Stomach (tissue), 9 donors: ENCODE data around the gene CLUH. TPM values are rescaled to one million over a fixed set of nuclear protein-coding genes. Genes with fewer than 3 reads are reported as not detected.

Experiments
- DNase-seq, 2 donors: peaks; one replicate each; pipeline versions ENCODE4 v3.0.0 to v3.0.0-alpha.2; 2013 to 2019
- H3K27ac ChIP-seq, 5 donors: fragments of 200-600 bp in 4 of 5; sonication (generic) in 4 of 5; one replicate each; pipeline ENCODE4 v1.5.1; 2013 to 2019; ENCODE audit warnings: mild to moderate bottlenecking in 1 of 5, moderate library complexity in 1 of 5
- H3K27me3 ChIP-seq, 3 donors: fragments of 200-600 bp; sonication (generic); one replicate each; pipeline ENCODE4 v1.5.1; 2017 to 2019; ENCODE audit warnings: mixed run types in 1 of 3
- H3K36me3 ChIP-seq, 4 donors: fragments of 200-600 bp; sonication (generic); 1 replicate in 3 of 4; 2 replicates in 1 of 4; pipeline ENCODE4 v1.5.1; 2016 to 2019
- H3K4me1 ChIP-seq, 4 donors: fragments of 200-600 bp; sonication (generic); one replicate each; pipeline ENCODE4 v1.5.1; 2016 to 2019
- H3K4me3 ChIP-seq, 4 donors: fragments of 200-600 bp; sonication (generic) in 3 of 4; one replicate each; pipeline ENCODE4 v1.5.1; 2016 to 2019; ENCODE audit warnings: mild to moderate bottlenecking in 1 of 4
- H3K9me3 ChIP-seq, 4 donors: fragments of 200-600 bp; sonication (generic); one replicate each; pipeline ENCODE4 v1.5.1; 2016 to 2019
- CTCF ChIP-seq, 7 experiments: fragments of 450-650 bp in 4 of 7; fragments of 200-600 bp in 3 of 7; sonication (generic) in 3 of 7; IDR thresholded peaks; one replicate each; pipeline ENCODE4 v1.5.1; 2016 to 2019; ENCODE audit warnings: antibody characterized with exemption in 7 of 7, control low read depth in 2 of 7, mild to moderate bottlenecking in 1 of 7
- EP300 ChIP-seq: sonication (generic); formaldehyde crosslinking; IDR thresholded peaks from one replicate; pipeline ENCODE4 v1.6.1; 2017; ENCODE audit warnings: antibody characterized with exemption
- POLR2A ChIP-seq, 4 donors: fragments of 450-650 bp; IDR thresholded peaks; one replicate each; pipeline ENCODE4 v1.6.1; 2016; ENCODE audit warnings: antibody characterized with exemption in 4 of 4, control low read depth in 2 of 4, mild to moderate bottlenecking in 1 of 4, moderate library complexity in 1 of 4
- POLR2AphosphoS5 ChIP-seq, 3 donors: sonication (generic); formaldehyde crosslinking; IDR thresholded peaks; one replicate each; pipeline ENCODE4 v1.6.1; 2016; ENCODE audit warnings: antibody characterized with exemption in 3 of 3
- WGBS, 5 donors: extraction: QIAGEN DNeasy Blood & Tissue Kit in 3 of 5; methylation state at CpG; one replicate each; pipeline versions ENCODE4 v1.1.5 to v1.1.7; 2013 to 2018; 5-methylcytosine and 5-hydroxymethylcytosine counted together
- intact Hi-C: fragments of 100-400 bp; cut with DNase I; formaldehyde crosslinking; loops from one replicate; pipeline ENCODE4 v1.15.1; 2023; ENCODE audit warnings: low total_unique reads
- polyA plus RNA-seq, 3 donors: library from polyadenylated mRNA; stranded (reverse); fragments of 200-250 nt; gene quantifications; one replicate each; pipeline ENCODE4 v1.2.3, GENCODE V29; 2013
- total RNA-seq, 5 donors: library from RNA; depleted of rRNA; stranded (reverse); fragments of >200 nt; gene quantifications; one replicate each; pipeline versions ENCODE4 v1.1.0 to v1.2.3, GENCODE V29; 2014 to 2016
- donor health status: healthy with polysubstance abuse.
- donor health status: Bipolar disorder and iron deficiency.
- donor health status: healthy.

CLUH gene
- total and polyA plus RNA-seq, 8 donors = 17.6 to 417 (median 45.6) TPM

DNA sequence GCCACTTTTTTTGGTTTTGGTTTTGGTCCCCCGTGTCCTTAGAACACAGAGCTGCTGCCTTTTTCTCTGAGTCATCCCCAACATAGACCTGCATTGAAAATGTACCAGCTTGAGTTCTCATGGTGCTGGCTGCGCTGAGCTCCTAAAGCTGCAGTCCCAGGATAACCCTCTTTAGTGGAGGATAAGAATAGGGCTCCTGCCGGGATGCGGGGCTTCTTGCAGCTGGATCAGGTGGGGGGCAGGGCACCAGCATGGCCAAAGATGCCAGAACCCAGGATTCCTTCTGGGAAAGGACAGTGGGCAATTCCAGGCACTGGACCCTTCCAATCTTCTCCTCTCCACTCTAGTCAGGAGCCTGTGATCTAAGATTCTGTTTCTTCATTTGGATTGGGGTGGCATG, 8.3 kb upstream of the CLUH start:
- H3K27me3 ChIP-seq = peaks cover 0 to 37% (median 24%) of the 10 kb centered on the region in 3 donors
- H3K36me3 ChIP-seq = no peaks in the 10 kb centered on the region
- no peak for DNase-seq
- H3K4me3 ChIP-seq = no peak overlapping the region
- no peaks in the 10 kb centered on the region for H3K9me3 ChIP-seq
- H3K4me1 ChIP-seq = peaks cover 10 to 12% (median 11%) of the 10 kb centered on the region in 4 donors
- H3K27ac ChIP-seq = no peak overlapping the region
- 77 to 86% (median 78%) methylated on average over 2 to 4 of the region's 4 CpGs for WGBS, 5 donors
- intact Hi-C loops = no loop called here
- TF ChIP-seq POLR2AphosphoS5 (IDR thresholded peaks at IDR 0.05) (no peak), POLR2A (IDR thresholded peaks at IDR 0.05) (no peak), CTCF (IDR thresholded peaks at IDR 0.05) (no peak), EP300 (no peak)

DNA sequence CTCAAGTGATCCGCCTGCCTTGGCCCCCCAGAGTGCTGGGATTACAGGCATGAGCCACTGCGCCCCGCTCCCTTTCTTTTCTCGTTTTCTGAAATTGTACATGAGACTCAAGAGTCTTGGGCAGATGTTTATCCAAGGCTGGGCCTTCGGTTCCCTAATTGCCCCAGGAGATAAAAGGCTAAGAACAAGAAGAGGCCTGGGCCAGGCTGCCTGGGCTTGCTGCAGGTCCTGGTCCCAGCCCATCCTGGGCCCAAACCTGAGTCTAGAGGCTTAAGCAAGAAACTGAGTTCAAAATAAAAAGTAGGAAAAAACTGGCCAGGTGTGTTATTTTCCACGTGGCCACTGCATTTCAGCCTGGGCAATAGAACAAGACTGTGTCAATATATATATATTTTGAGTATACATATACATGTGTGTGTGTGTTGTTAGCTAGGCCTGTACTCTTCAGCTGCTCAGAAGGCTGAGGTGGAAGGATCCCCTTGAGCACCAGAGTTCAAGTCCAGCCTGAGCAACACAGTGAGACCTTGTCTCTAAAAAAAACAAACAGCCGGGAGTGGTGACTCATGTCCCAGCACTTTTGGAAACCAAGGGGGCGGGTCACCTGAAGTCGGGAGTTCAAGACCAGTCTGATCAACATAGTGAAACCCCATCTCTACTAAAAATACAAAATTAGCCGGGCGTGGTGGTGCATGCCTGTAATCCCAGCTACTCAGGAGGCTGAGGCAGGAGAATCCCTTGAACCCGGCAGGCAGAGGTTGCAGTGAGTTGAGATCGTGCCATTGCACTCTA, 6.8 kb upstream of the CLUH start:
- peaks cover 0 to 22% (median 10%) of the 10 kb centered on the region in 3 donors for H3K27me3 ChIP-seq
- WGBS, 5 donors = 64 to 73% (median 66%) methylated on average over 13 of the region's 13 CpGs
- no peak overlapping the region for H3K27ac ChIP-seq
- H3K4me3 ChIP-seq = no peak overlapping the region
- DNase-seq = no peak
- no peaks in the 10 kb centered on the region for H3K36me3 ChIP-seq
- intact Hi-C loops = no loop called here
- H3K4me1 ChIP-seq = peaks cover 0 to 5% (median under 1%) of the 10 kb centered on the region in 4 donors
- no peak for TF ChIP-seq POLR2A (IDR thresholded peaks at IDR 0.05)
- no peak for TF ChIP-seq EP300
- no peak for TF ChIP-seq CTCF (IDR thresholded peaks at IDR 0.05)
- TF ChIP-seq POLR2AphosphoS5 (IDR thresholded peaks at IDR 0.05) = no peak
- H3K9me3 ChIP-seq = no peaks in the 10 kb centered on the region

DNA sequence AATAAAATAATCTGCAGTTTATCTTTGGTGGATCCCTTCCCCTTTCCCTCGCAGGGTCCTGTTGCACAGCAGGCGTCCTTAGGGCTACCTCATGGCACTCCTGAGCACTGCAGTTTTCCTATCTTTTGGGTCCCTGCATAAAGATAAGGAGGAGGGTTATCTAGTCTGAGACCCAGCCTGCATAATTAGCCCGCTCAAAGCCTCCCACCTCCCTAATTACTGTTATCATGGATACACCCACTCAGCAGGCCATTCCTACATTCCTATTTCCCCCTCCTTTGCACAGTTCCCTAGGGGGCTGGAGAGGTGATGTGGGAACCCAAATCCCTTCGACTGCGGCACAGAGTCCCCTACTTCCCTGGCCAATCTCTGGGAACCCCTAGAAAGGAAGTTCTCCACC, 5.1 kb upstream of the CLUH start:
- TF ChIP-seq POLR2AphosphoS5 (IDR thresholded peaks at IDR 0.05) = no peak
- no peak for TF ChIP-seq POLR2A (IDR thresholded peaks at IDR 0.05)
- TF ChIP-seq EP300 = no peak
- TF ChIP-seq CTCF (IDR thresholded peaks at IDR 0.05) = no peak
- Histone ChIP-seq H3K27ac (no peak overlapping the region), H3K36me3 (no peaks in the 10 kb centered on the region), H3K9me3 (no peaks in the 10 kb centered on the region), H3K27me3 (peaks cover 0 to 5% (median 0%) of the 10 kb centered on the region in 3 donors), H3K4me3 (no peak overlapping the region), H3K4me1 (peaks cover 8 to 19% (median 11%) of the 10 kb centered on the region in 4 donors)
- WGBS, 5 donors = 63 to 74% (median 72%) methylated on average over 5 of the region's 5 CpGs
- intact Hi-C loops = no loop called here
- DNase-seq = no peak

- TF ChIP-seq POLR2A (IDR thresholded peaks at IDR 0.05) = no peak
- TF ChIP-seq EP300 = no peak
- TF ChIP-seq POLR2AphosphoS5 (IDR thresholded peaks at IDR 0.05) = no peak
- TF ChIP-seq CTCF (IDR thresholded peaks at IDR 0.05) = no peak
- 90 to 95% (median 92%) methylated on average over 9 of the region's 9 CpGs for WGBS, 5 donors
- Histone ChIP-seq H3K27ac (no peak overlapping the region), H3K4me1 (peaks cover 24 to 41% (median 34%) of the 10 kb centered on the region in 4 donors), H3K27me3 (no peaks in the 10 kb centered on the region), H3K9me3 (no peaks in the 10 kb centered on the region), H3K36me3 (no peaks in the 10 kb centered on the region), H3K4me3 (no peak overlapping the region)
- DNase-seq = no peak
- intact Hi-C loops = no loop called here
These were observed 2.3 kb upstream of the CLUH start for GRCh38 chr17:2713881-2714280.
